A172 (cell line): ENCODE data around the gene GADL1. TPM values are rescaled to one million over a fixed set of nuclear protein-coding genes. Genes with fewer than 3 reads are reported as not detected.

Source experiments
- DNase-seq: peaks from one replicate; pipeline ENCODE4 v3.0.0-alpha.2; 2015; ENCODE audit warnings: low spot score
- total RNA-seq: library from RNA; depleted of rRNA; stranded (reverse); fragments of >200 nt; shearing (Covaris generic); gene quantifications from 2 replicates; pipeline ENCODE4 v1.2.3, GENCODE V29; 2014

GADL1 gene
- total RNA-seq, 1 experiment from 2014 or later: not detected

DNA sequence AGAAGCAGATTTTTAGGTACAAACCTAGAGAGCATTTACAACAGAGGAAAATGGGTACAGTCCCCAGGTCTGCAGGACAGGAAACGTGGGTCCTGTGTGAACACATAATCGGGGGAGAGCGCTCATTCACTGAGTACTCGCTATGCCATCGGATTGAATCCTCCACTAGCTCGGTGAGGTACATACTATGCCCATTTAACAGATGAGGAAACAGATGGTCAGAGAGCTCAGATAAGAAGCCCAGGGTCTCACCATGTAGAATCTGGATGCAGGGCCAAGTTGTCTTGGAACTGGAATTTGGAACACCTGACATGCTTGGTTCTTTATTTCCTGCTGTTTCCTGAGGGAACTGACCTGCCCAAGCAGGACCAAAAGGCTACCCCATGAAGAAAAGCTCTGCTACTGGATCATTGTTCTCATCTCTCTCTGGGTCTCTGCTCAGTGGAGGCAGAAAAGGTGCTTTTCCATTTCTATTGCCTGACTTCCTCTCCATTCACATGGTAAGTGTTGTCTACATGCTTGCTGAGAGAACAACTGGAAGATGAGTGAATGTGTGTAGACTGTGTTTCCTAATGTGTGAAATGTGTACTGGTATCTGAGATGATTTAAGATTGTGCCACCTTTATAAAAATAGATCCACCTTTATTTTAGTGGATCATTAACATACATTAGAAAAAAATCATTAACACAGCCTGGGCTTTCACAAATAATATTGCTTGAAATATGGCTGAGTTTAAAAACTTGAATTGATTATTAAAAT lies 199.0 kb downstream of the GADL1 start:
- no peak for DNase-seq

DNA sequence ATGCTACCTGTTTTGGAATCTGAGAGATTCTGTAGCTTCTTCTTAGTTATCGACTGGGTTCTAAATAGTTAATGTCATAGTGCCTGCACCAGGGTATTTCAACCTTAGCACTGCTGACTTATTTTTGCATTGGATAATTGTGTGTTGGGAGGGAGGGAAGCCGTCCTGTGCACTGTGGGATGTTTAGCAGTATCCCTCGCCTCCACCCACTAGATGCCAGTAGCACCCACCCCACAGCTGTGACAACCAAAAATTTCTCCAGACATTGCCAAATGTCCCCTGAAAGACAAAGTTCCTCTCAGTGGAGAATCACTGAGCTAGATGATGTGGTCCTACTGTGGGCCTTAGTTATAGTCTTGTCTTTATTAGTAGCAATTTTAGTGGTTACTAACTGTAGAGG lies 199.8 kb downstream of the GADL1 start:
- DNase-seq: no peak

DNA sequence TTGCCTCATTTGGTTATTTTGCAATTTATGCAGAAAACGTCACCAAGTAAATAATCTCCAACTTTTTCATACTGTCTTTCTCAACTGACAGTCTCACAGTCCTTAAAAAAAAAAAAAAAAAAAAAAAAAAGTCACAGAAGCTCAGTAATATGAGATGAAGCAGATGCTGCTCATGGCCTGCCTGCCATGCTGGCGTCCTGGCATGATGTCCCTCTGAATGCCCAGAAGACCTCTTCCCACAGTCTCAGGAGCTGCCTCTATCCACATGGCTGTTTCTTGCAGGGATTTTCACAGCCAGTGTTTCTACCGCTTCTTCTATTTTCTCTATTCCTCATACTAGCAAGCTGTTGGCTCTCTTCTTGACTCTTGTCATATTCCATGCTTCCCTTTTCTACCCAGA lies 200.3 kb downstream of the GADL1 start:
- DNase-seq: no peak

DNA sequence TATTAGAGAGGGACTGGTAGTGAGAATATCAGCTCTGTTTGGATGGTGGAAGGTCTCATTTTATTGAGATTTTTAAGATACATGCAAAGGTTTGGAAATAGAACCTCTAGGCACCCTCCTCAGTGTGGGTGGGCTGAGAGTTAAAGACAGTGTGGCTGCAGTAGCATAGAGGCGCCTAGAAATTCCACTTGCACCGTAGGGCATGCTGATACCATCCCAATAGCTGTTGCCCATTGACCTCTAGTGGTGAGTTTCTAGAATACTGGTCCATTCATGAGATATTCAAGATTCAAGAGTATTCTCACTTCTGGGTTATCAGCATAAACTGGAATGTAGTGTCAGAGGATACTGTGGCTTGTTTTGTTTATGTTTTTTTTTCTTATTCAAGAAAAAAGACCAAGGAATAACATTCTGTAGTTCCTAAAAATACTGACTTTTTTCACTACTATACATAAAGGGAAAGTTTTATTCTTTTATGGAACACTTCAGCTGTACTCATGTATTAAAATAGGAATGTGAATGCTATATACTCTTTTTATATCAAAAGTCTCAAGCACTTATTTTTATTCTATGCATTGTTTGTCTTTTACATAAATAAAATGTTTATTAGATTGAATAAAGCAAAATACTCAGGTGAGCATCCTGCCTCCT lies 200.9 kb downstream of the GADL1 start:
- DNase-seq: peak; percentile 70

DNA sequence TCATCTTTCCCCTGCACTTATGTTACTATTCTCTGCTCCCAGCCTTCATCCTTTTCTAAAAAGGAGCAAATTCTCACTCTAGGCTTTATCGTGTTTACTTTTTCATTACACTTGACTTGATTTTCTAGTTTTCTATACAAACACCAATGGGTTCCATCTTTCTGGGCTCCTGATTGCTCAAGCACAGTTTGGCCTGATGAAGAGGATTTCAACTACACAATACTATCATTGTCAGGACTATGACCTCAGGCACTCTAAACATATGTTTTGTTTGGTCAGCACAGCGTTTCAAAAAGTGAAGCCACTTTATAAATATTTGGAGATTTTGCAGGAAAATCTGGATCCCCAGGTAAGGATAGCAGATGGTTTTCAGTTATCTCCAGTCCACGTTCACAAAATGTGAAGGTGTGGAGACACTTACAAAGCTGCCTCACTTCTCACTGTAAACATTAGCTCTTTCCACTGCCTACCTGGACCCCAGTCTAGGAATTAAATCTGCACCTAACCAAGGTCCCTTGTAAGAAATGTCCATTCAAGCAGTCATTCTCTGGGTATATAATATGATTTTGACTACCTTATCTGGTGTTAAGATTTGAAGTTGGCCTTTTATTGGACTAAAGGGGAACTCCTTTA lies 201.8 kb downstream of the GADL1 start:
- DNase-seq: no peak

DNA sequence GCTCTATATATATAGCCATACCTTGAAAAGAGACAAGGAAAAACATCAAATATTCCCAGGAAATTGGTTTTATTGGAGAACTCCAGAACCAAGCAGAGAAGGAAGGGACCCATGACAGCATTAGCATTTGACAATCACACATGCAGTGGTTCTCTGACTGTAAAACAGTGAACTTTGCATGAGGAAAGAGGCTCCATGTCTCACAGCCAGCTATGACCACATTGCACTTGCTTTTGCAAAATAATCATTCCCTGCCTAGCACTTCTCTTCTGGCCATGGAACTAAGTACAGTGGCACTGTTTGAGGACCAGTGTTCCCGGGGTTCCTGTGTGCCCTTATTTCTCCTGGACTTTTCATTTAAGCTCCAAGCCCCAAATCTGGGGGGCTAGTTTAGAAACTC lies 202.5 kb downstream of the GADL1 start:
- DNase-seq: no peak

DNA sequence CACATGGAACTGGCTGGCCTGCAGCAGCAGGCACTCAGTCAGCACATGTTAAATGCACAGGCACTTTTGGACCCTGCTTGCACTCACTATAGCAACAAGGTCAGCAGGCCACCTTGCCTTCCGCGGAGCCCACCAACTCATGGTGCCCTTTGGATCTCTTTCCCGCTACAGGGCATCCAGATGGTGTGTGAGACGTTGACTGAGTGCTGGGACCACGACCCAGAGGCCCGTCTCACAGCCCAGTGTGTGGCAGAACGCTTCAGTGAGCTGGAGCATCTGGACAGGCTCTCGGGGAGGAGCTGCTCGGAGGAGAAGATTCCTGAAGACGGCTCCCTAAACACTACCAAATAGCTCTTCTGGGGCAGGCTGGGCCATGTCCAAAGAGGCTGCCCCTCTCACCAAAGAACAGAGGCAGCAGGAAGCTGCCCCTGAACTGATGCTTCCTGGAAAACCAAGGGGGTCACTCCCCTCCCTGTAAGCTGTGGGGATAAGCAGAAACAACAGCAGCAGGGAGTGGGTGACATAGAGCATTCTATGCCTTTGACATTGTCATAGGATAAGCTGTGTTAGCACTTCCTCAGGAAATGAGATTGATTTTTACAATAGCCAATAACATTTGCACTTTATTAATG lies 203.1 kb downstream of the GADL1 start:
- DNase-seq: no peak

DNA sequence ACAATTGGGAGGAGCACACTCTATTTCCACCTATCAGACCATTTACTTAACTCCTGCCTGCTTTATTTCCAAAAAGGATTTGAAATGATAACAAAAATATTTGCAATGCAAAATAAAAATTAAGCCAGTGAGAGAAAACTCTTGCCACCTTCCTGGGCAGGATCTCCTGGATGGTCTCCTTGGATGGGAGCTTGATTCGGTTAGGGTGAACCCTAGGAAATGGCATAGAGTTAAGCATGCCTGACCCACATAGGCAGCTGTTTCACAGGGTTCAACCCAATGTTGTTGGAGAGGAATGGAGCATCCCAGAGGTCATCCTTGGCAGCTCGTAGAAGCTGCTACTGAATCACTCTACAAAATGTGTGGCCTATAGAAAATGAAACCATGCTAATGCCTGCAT lies 204.3 kb downstream of the GADL1 start:
- DNase-seq: no peak

DNA sequence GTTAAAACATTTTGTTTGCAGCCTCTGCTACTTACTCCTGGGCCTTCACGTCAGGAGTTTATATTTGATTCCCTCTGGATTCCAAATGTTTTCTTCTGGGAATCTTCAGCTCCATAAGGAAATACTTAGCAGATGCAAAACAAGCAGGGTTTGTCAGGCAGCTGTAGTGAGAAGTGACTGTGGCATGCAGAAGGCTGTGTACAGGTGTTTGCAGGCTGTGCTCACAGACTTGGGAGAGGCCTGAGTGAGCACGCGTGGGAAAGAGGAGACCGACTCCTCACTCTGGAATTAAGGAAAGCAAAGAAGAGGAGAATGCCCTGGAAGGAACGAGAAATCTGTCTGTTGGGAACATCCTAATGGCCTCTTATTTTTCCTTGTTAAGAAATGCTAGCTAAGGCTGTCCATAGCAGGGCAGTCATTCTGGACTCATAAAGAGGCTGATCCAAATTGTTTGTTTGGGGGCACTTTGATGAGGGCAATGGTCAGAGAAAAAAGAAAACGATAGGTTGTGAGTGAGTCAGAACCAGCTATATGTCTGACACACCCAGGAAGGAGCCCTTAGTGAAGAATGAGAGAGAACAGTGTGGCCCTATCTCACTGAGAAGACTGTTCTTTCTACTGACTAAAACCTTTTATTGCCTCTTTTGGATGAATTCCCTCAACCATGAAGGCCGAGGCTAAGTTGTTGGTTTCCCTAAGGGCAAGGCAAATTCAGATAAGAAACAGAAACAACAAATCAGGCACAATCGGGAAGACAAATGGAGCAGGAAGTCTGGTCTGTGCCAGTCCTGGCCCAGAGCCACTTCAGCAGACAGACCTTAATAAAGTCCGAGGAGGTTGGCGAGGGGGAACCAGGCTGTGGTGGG lies 205.5 kb downstream of the GADL1 start:
- DNase-seq: peak; percentile 91

DNA sequence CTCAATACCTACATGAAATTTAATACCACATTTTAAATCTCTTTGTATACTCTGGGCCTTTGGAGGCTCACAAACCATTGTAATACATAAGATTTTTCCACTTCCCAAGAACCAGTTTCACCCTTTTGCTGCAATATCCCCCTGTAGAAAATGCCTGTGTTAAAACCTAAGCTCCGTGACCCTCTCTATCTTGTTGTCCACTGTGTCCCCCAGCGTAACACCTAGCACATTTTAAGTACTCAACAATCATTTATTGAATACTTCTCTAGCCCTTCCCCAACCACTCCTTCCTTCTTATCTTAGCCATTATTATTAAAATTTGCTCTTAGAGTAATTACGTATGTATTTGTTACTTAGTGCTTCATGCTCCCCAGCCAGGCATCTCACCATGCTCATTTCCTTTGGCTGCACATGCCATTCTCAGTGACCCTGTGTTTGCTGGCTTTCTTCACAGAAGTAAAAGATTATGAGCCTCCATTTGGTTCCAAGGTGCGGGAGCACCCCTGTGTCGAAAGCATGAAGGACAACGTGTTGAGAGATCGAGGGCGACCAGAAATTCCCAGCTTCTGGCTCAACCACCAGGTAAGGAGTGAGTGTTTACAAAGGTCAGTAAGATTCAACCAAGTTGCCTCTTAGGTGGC lies 206.4 kb downstream of the GADL1 start:
- DNase-seq: no peak

DNA sequence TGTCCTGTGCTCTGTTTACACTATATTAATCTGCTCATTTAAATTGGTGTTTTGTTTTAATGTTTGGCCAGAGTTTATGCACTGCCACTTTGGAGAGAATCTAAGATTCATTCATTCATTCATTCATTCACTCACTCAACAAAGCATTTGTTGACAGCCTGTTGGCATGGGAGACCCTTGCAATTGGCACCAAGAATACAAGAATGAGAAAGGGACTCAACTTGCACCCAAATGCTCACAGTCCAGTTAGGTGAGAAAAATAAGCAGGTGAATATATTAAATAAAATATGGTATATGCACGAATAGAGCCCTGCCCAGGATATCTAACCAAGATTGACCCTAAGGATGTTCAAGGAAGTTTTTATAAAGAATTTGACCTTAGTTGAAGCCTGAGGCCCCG lies 207.7 kb downstream of the GADL1 start:
- no peak for DNase-seq

DNA sequence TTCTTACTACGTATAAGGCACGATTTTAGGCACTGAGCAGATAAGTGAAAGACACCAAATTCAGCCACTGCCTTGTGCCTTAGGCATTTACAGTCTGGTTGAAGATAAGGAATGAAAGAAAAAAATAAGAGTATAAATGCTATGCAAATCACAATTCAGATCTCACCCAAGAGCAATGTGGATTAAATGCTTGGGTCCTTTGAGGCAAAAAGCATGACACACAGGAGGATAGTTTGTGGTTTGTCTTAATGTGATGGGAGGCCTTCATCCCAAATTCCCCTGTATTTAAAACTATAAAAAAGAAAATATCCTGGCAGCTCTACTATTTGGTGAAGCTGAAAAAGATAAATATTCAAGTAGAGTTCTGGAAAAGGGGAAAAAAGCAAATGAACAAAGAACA lies 208.3 kb downstream of the GADL1 start:
- DNase-seq: no peak

DNA sequence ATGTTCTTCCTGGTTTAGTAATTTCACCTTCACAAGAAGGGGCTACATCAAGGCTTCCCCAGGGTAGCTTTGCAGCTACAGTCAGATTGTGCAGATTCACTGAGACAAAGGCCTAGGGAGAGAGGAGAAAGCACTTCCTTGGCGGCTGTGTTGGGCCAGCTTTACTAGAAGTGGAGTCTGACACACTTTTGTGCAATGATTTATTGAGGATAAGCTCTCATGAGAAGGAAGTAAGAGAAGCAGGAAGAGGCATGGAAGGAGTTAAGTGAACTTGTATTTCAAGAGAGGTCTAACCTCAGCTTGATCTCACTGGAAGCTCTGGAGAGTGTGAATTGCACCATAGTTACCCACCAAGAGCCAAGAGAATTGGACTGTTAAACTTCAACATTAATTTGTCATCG lies 209.2 kb downstream of the GADL1 start:
- no peak for DNase-seq

DNA sequence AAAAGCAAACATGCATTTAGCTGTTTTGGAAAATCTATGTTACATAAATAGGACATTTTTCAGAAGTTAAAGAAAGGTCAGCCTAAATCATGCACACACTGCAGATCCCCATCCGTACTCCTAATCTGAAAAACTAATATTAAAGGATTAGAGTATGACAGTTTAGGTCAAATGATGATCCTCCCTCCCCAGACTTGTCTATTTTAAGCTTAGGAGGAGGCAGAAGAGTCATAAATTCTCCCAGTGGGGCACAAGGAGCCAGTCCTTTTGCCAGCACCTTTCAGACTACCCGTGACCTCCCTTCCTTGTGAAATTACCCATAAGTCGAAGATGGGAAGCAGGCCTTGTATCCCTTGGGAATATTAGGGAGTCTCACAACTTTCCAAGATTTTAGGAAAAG lies 210.1 kb downstream of the GADL1 start:
- no peak for DNase-seq

DNA sequence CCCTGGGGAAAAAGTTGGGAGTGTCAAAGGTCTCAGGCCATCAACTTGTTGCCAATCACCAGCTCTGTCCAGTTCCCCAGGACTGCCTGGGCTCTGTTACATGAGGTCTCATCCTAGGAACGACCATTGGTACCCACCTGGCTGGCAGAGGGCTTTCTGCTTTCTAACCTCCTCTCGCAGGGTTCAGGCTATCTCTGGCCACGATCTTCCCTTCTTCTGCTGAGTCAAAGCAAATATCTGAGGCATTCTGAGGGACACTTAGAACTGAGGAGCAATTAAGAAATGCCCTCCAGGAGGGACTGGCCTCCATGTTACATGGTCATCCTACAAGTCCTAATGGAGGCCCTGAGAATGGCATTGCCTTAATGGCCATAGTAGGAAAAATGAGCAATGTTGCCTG lies 210.7 kb downstream of the GADL1 start:
- no peak for DNase-seq

DNA sequence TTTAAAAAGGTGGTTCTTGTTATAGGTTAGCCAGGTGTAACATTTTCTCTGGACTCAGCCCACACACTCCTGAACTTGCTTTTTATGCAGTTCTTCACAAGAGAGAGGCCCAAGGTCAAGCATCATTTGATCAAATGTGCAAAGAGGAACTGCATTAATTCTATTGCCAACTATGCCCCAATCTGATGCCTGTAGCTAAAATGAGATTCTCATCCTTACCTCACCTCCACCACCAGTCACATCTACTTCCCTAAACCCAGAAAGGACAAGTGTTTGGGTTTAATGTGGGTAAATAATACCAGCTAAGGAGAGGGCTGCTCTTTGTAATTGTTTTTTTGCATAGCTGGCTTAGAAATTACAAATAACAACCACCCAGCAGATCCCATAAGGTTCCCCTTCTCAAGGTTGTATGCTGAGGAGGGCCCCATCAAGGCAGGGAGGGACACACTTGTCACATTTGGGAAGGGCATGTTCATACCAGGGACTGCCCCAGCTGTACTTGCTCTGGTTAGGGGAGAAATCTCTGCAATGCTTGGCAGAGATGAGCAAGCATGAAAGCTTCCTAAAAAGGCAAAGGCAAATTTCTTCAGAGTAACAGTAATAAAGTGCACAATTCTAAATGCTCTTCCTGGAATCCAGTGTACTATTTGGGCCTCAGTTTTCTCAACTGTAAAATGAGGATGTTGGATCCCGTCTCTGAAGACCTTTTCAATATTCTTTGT lies 211.9 kb downstream of the GADL1 start:
- DNase-seq: no peak

DNA sequence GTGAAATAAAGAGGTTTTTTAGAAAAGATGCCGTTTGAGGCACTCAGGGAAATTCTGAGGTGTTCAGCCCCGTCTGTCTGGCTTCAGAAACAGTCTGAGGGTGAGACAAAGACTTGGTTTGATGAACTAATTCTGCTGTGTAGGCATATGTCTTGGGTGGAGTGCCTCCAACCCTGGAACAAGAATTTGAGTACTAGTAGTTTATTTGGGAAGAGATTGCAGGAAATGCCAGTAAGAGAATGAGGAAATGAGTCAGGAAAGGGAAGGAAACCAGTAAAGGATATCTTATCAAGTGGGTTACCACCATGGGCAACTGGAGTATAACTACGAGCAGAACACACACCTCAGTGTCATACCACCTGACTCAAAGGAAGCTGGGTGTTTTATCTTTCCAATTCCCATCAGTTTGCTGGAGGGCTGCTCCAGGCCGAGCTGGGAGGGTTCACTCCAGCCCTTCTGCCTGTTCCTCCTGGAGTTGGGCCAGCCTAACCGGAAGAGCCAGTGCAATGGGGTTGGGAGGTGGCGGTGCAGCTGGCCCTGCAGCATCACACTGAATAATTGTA lies 212.7 kb downstream of the GADL1 start:
- peak; percentile 93 for DNase-seq

DNA sequence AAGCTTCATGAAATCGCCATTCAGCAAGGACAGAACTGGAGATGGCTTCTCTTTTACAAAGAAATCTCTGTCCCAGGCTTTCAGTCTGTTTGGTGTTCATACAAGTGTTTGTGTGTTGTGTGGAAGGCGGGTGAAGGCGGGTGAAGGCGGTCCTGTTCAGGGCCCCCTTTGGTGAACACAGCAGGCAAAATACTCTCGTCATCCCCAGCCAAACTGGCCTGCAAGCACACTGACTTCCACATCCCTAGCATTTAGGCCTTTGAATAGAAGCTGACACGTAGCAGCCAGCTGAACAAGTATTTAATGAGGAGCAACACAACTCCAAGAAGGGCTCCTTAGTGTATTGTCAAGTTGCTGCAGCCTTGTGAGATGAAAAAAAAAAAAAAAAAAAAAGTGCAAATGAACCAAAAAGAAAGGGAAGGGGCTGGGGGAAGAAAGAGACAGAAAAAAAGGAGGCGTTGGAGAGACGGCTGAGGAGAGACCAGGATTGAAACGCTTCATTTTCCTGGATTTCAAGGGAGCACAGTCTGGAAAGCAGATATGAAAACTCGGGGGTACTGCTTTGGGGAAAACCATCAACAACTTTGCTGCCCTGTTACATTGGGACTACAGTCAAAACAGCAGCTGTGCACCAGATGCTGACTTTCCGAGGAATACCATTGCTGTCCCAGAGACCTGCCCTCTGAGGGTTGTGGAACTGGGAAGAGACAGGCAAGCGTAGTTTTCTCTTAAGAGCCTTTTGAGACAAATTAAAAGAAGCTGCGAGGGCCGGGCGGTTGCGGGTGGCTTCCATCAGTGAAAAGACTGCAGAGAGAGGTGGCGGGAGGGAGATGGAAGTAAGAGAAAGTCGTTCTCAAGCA lies 213.4 kb downstream of the GADL1 start:
- DNase-seq: no peak

DNA sequence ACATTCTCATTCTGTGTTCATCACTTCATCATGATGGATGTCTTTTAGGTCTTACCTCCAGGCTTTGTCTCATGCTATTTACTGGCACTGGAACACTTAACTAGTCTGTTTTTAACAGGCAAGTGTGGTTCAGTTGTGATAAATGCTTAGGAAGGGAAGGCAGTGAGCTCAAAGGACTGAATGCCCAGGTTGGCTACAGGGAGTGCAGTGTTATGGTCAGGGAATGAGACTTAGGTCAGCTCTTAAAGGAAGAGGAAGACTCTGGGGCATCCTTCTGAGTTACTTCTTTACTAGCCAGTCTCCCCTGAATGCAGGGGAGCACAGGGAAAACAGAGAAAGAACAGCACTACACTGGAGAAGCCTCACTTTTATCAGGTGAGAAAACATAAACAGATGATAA lies 215.4 kb downstream of the GADL1 start:
- no peak for DNase-seq
